KOPT-K1 (cell line): ENCODE data around the gene RNASE7.

ENCODE experiments used
- H3K27ac ChIP-seq: fragments of 200-600 bp; sonication (generic); 2 replicates; pipeline ENCODE4 v1.5.1; 2016; ENCODE audit warnings: antibody characterized with exemption, mild to moderate bottlenecking, low read depth, low read length; ENCODE audit not compliant: poor library complexity, severe bottlenecking
- H3K36me3 ChIP-seq: fragments of 200-600 bp; sonication (generic); 2 replicates; pipeline ENCODE4 v1.5.1; 2017; ENCODE audit warnings: antibody characterized with exemption, mild to moderate bottlenecking, low read length, moderate library complexity; ENCODE audit not compliant: insufficient read depth
- H3K9me3 ChIP-seq: fragments of 200-600 bp; sonication (generic); 2 replicates; pipeline ENCODE4 v1.5.1; 2017; ENCODE audit warnings: antibody characterized with exemption, low read length, mild to moderate bottlenecking; ENCODE audit not compliant: insufficient read depth, poor library complexity, severe bottlenecking

Gene RNASE7

GRCh38 chr14:21077672-21078071, 35.5 kb downstream of the RNASE7 start:
- Histone ChIP-seq H3K9me3 (no peaks in the 10 kb centered on the region), H3K36me3 (no peaks in the 10 kb centered on the region), H3K27ac (no peak overlapping the region)

- Histone ChIP-seq H3K36me3 (no peaks in the 10 kb centered on the region), H3K27ac (no peak overlapping the region), H3K9me3 (no peaks in the 10 kb centered on the region)
These were observed 36.1 kb downstream of the RNASE7 start for GRCh38 chr14:21078287-21078686.

DNA sequence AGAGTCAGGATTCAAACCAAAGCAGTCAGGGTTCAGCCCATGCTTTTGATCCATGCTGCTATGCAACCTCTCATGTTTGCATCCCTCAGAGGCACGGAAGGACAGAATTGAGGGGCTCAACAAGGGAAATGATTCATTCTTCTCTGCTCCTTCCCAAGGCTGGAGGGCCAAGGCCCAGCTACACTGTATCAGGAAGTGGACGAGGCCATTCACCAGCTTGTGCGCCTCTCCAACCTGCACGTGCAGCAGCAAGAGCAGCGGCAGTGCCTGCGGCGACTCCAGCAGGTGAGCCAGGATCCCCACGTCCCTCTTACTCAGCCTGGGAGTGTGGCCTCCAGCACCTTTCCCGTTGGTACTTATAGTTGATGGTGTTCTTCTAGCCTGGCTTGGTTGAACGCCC, 36.6 kb downstream of the RNASE7 start:
- Histone ChIP-seq H3K36me3 (no peaks in the 10 kb centered on the region), H3K27ac (no peak overlapping the region), H3K9me3 (no peaks in the 10 kb centered on the region)

GRCh38 chr14:21081521-21082142, 39.5 kb downstream of the RNASE7 start:
- no peaks in the 10 kb centered on the region for H3K36me3 ChIP-seq
- no peak overlapping the region for H3K27ac ChIP-seq
- no peaks in the 10 kb centered on the region for H3K9me3 ChIP-seq

DNA sequence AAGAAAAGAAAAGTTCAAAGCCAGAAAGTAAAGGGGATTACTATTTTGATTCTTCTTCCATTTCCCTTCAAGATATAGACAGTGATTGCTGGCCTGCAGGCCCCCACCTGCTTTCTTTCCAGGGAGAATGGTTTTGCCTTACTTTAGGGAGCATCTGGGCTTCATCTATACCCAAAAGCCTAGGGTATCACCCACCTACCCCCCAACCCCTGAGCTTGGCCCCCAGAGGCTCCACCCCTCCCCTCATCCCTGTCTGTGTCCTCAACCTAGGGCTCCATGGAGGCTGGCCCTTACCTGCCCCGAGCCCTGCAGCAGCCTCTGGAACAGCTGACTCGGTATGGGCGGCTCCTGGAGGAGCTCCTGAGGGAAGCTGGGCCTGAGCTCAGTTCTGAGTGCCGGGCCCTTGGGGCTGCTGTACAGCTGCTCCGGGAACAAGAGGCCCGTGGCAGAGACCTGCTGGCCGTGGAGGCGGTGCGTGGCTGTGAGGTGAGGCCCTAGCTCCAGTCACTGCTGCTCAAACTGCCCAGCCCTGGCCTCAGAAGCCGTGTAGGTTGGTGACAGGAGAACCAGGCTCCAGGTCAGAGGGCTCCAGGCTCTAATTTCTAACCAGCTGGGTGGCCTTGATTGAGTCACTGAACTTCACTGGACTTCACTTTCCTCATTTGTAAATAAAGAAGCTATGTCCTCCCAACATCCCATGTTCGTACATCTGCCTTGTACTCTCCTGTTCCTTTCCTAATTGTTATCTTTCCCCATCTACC, 41.6 kb downstream of the RNASE7 start:
- no peaks in the 10 kb centered on the region for H3K36me3 ChIP-seq

GRCh38 chr14:21084396-21084795, 42.2 kb downstream of the RNASE7 start:
- Histone ChIP-seq H3K27ac (no peak overlapping the region), H3K9me3 (no peaks in the 10 kb centered on the region), H3K36me3 (no peaks in the 10 kb centered on the region)

More for the DNA sequence above, 41.6 kb downstream of the RNASE7 start:
- H3K27ac ChIP-seq, result no peak overlapping the region
- no peaks in the 10 kb centered on the region for H3K9me3 ChIP-seq

DNA sequence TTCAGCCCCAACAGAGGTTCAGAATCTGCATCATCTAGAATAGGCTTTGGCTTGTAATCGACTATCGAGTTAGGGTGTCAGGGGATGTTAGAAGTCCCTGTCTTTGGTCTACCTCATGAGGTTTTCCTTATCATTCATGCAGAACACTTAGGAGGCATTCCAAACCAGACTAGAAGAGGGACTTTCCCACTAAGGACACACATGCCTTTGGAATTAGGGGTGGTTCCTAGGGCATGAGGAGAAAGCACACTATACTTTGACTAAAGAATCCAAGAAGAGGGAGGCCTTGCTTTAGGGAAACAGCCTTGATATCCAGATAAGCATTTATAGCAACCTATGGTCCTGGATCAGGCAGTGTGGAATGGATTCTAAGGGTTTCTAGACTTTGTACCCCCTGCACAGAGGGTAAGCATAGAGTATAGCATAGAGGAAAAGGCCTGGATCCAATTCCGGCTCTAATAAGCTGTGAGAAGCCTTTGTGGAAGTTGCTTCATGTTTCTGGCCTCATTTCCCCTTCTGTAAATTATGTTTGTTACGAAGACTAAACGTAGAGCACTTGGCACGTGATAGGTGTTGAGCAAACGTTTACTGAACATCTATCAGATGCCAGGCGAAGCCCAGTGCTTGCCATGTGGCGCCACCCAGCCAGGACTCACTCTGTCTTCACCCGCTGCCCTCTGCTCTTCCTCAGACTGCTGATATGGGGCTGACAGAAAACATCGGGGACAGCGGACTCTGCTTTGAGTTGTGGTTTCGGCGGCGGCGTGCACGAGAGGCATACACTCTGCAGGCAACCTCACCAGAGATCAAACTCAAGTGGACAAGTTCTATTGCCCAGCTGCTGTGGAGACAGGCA, 43.1 kb downstream of the RNASE7 start:
- Histone ChIP-seq H3K36me3 (no peaks in the 10 kb centered on the region), H3K27ac (no peak overlapping the region)

GRCh38 chr14:21086908-21087293, 44.7 kb downstream of the RNASE7 start:
- H3K36me3 ChIP-seq, result peaks cover 5% of the 10 kb centered on the region; the same call in 1 of the 2 replicates
- H3K27ac ChIP-seq, result no peak overlapping the region
- no peaks in the 10 kb centered on the region for H3K9me3 ChIP-seq

More for the DNA sequence above, 43.1 kb downstream of the RNASE7 start:
- no peaks in the 10 kb centered on the region for H3K9me3 ChIP-seq

DNA sequence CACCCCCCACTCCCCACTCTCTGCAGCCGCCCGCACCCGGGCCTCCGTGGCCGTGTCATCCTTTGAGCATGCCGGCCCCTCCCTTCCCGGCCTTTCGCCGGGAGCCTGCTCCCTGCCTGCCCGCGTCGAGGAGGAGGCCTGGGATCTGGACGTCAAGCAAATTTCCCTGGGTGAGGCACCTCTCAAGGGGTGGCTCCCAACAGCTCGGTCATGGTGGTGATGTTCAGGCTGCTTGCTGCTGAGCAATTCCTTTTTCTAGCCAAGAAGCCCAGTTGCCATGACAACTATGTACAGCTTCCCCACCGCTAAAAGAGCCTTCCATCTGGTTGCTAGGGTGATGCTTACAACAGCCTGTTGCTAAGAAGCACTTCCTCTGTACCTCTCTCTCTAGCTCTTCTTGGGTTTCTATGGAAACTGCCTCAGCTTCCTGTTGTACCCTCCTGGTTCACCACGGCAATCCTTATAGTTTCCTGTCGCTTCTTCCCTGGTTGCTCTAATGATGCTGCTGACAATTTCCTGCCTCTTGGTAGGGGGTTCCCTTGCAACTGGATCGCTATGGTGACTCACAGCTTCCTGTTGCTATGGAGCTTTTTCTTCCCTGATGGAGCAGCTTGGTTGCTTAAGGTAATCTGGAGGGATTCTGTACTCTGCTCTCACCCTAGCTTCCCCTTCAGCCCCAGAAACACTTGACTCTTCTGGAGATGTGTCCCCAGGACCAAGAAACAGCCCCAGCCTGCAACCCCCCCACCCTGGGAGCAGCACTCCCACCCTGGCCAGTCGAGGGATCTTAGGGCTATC, 45.3 kb downstream of the RNASE7 start:
- Histone ChIP-seq H3K36me3 (peaks cover 10% of the 10 kb centered on the region; the same call in 1 of the 2 replicates), H3K27ac (no peak overlapping the region), H3K9me3 (no peaks in the 10 kb centered on the region)

GRCh38 chr14:21088687-21089086, 46.5 kb downstream of the RNASE7 start:
- peaks cover 10% of the 10 kb centered on the region; the same call in 1 of the 2 replicates for H3K36me3 ChIP-seq
- no peaks in the 10 kb centered on the region for H3K9me3 ChIP-seq
- H3K27ac ChIP-seq, result no peak overlapping the region

DNA sequence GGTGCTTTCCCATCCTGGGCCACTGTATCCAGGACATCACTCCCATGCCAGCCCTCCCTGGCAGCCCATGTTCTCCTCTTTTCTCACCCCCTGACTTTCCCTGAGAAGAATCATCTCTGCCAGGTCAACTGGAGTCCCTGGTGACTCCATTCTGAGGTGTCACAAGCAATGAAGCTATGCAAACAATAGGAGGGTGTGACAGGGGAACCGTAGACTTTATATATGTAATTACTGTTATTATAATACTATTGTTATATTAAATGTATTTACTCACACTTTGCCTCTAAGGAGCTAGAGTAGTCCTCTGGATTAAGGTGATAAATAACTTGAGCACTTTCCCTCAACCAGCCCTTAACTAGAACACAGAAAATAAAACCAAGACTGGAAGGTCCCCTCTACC, 47.1 kb downstream of the RNASE7 start:
- Histone ChIP-seq H3K27ac (no peak overlapping the region), H3K9me3 (no peaks in the 10 kb centered on the region), H3K36me3 (peaks cover 10% of the 10 kb centered on the region; the same call in 1 of the 2 replicates)

GRCh38 chr14:21089877-21090193, 47.7 kb downstream of the RNASE7 start:
- no peaks in the 10 kb centered on the region for H3K9me3 ChIP-seq
- peaks cover 10% of the 10 kb centered on the region; the same call in 1 of the 2 replicates for H3K36me3 ChIP-seq

GRCh38 chr14:21090194-21090939, 48.2 kb downstream of the RNASE7 start:
- Histone ChIP-seq H3K36me3 (peaks cover 10% of the 10 kb centered on the region; the same call in 1 of the 2 replicates), H3K27ac (no peak overlapping the region)

More at GRCh38 chr14:21089877-21090193, 47.7 kb downstream of the RNASE7 start:
- no peak overlapping the region for H3K27ac ChIP-seq

More at GRCh38 chr14:21090194-21090939, 48.2 kb downstream of the RNASE7 start:
- no peaks in the 10 kb centered on the region for H3K9me3 ChIP-seq
